GM12864 (cell line): Measurements from ENCODE around the gene TAS2R38.

Experiments used
- DNase-seq: peaks from one replicate; pipeline ENCODE4 v3.0.0-alpha.2; 2011; ENCODE audit warnings: low read depth
- H3K4me3 ChIP-seq: 2 replicates; pipeline ENCODE4 v1.5.1; 2011; ENCODE audit warnings: mild to moderate bottlenecking, low read depth, low read length, control low read depth
- CTCF ChIP-seq: IDR thresholded peaks from 2 replicates; pipeline ENCODE4 v1.5.1; 2011; ENCODE audit warnings: low read depth, mild to moderate bottlenecking, moderate library complexity, low read length, control low read depth, inconsistent platforms; ENCODE audit errors: missing control alignments

Gene TAS2R38

GRCh38 chr7:141943846-141944245 is 29.7 kb downstream of the TAS2R38 start:
- no peak for DNase-seq
- TF ChIP-seq CTCF: no peak
- no peak overlapping the region for H3K4me3 ChIP-seq

- no peak overlapping the region for H3K4me3 ChIP-seq
- DNase-seq: no peak
- TF ChIP-seq CTCF: no peak
Measured at GRCh38 chr7:141941075-141941474, 32.5 kb downstream of the TAS2R38 start.

- no peak for TF ChIP-seq CTCF
- no peak overlapping the region for H3K4me3 ChIP-seq
- no peak for DNase-seq
Measured at GRCh38 chr7:141930211-141930610, 43.4 kb downstream of the TAS2R38 start.

- DNase-seq: no peak
- TF ChIP-seq CTCF: no peak
- H3K4me3 ChIP-seq: no peak overlapping the region
Measured at GRCh38 chr7:141928845-141929195, 44.8 kb downstream of the TAS2R38 start.

GRCh38 chr7:141928146-141928844 is 45.3 kb downstream of the TAS2R38 start:
- no peak for DNase-seq
- no peak for TF ChIP-seq CTCF
- no peak overlapping the region for H3K4me3 ChIP-seq
